WERI-Rb-1 (cell line): ENCODE data around the gene KIF5C.
"Not testable (repeated sequence)": the region's sequence is repeated elsewhere in the genome, so short reads cannot be mapped to it uniquely, and the experiment has no call there.

ENCODE experiments used
- DNase-seq: peaks from one replicate; pipeline ENCODE4 v3.0.0-alpha.2; 2020
- H3K27ac ChIP-seq: fragments of 250-450 bp; sonication (Bioruptor Pico); 2 replicates; pipeline ENCODE4 v1.5.1; 2020; ENCODE audit warnings: mild to moderate bottlenecking, moderate library complexity
- H3K27me3 ChIP-seq: fragments of 250-450 bp; sonication (Bioruptor Pico); 2 replicates; pipeline ENCODE4 v1.5.1; 2021; ENCODE audit warnings: mild to moderate bottlenecking, low read depth, moderate library complexity; ENCODE audit not compliant: insufficient read depth, severe bottlenecking
- H3K36me3 ChIP-seq: fragments of 250-450 bp; sonication (Bioruptor Pico); 2 replicates; pipeline ENCODE4 v1.5.1; 2020; ENCODE audit warnings: mild to moderate bottlenecking, moderate library complexity
- H3K4me3 ChIP-seq: 2 replicates; pipeline ENCODE4 v1.5.1; 2011; ENCODE audit warnings: low read depth, mild to moderate bottlenecking, control low read depth, low read length
- H3K9me3 ChIP-seq: fragments of 250-450 bp; sonication (Bioruptor Pico); 2 replicates; pipeline ENCODE4 v1.5.1; 2021; ENCODE audit warnings: mild to moderate bottlenecking, moderate library complexity; ENCODE audit not compliant: severe bottlenecking
- CTCF ChIP-seq: IDR thresholded peaks from 2 replicates; pipeline ENCODE4 v1.5.1; 2011; ENCODE audit warnings: low read depth, mild to moderate bottlenecking, control low read depth, inconsistent platforms, low read length

KIF5C gene

GRCh38 chr2:148848146-148848545 is 26.9 kb upstream of the KIF5C start:
- H3K4me3 ChIP-seq = no peak overlapping the region
- H3K27ac ChIP-seq = no peak overlapping the region
- no peak for TF ChIP-seq CTCF
- H3K36me3 ChIP-seq = no peaks in the 10 kb centered on the region
- peaks cover 12% of the 10 kb centered on the region for H3K27me3 ChIP-seq
- DNase-seq = no peak
- H3K9me3 ChIP-seq = no peaks in the 10 kb centered on the region

GRCh38 chr2:148853458-148853857 is 21.6 kb upstream of the KIF5C start:
- Histone ChIP-seq H3K27ac (no peak overlapping the region), H3K9me3 (no peaks in the 10 kb centered on the region), H3K36me3 (no peaks in the 10 kb centered on the region), H3K27me3 (peaks cover 7% of the 10 kb centered on the region), H3K4me3 (no peak overlapping the region)
- no peak for DNase-seq
- no peak for TF ChIP-seq CTCF

- DNase-seq = no peak
Observed at GRCh38 chr2:148860037-148860436, 15.0 kb upstream of the KIF5C start.

GRCh38 chr2:148861367-148861766 is 13.7 kb upstream of the KIF5C start:
- no peak for TF ChIP-seq CTCF
- H3K4me3 ChIP-seq = no peak overlapping the region
- H3K27me3 ChIP-seq = peaks cover 8% of the 10 kb centered on the region
- no peaks in the 10 kb centered on the region for H3K36me3 ChIP-seq
- H3K27ac ChIP-seq = no peak overlapping the region
- DNase-seq = no peak
- peaks cover 2% of the 10 kb centered on the region for H3K9me3 ChIP-seq

More at GRCh38 chr2:148860037-148860436, 15.0 kb upstream of the KIF5C start:
- TF ChIP-seq CTCF = no peak
- H3K9me3 ChIP-seq = peaks cover 2% of the 10 kb centered on the region
- no peak overlapping the region for H3K4me3 ChIP-seq
- H3K27me3 ChIP-seq = no peaks in the 10 kb centered on the region
- no peaks in the 10 kb centered on the region for H3K36me3 ChIP-seq
- H3K27ac ChIP-seq = no peak overlapping the region

- peaks cover 11% of the 10 kb centered on the region for H3K27me3 ChIP-seq
- H3K27ac ChIP-seq, H3K9me3 ChIP-seq, H3K4me3 ChIP-seq, DNase-seq, H3K36me3 ChIP-seq: not testable (repeated sequence)
Observed at GRCh38 chr2:148862478-148862877, 12.5 kb upstream of the KIF5C start.

GRCh38 chr2:148865512-148865911 is 9.5 kb upstream of the KIF5C start:
- DNase-seq = no peak
- Histone ChIP-seq H3K9me3 (no peaks in the 10 kb centered on the region), H3K27me3 (peaks cover 15% of the 10 kb centered on the region), H3K27ac (no peak overlapping the region), H3K4me3 (no peak overlapping the region), H3K36me3 (no peaks in the 10 kb centered on the region)
- no peak for TF ChIP-seq CTCF
